ENCODE data around the gene SEC61A2.
A peak's percentile ranks its signal among the peaks of the same experiment; 100 is the strongest.
"Not testable (repeated sequence)": the region's sequence is repeated elsewhere in the genome, so short reads cannot be mapped to it uniquely, and the experiment has no call there.

Gene SEC61A2

DNA sequence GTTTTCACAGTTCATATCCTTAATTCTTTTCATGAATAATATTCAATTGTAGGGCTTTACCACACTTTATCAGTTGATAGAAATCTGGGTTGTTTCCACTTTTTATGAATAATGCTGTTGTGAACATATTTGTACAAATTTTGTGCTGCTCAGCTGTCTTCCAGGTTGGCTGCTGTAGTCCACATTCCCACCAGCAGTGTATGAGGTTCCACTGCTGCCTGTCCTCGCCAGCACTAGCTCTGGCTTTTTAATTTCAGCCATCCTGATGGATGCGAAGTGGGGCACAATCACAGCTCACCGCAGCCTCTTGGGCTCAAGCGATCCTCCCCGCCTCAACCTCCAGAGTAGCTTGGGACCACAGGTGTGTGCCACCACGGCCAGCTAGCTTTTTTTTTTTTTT lies 33.5 kb downstream of the SEC61A2 start:
- no peak for DNase-seq

DNA sequence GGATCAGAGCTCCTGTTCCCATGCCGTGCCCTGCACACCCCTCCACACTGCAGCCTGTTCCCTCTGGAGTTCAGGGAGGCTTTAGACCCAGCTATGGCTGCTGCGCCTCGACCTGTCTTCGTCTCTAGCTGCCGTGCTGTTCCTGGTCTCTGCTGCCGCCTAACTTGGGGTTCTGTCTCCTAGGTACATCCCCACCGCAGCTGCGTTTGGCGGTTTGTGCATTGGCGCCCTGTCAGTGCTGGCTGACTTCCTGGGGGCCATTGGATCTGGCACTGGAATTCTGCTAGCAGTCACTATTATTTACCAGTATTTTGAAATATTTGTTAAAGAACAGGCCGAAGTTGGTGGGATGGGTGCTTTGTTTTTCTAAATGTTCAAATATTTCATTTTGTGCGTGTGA lies 34.6 kb downstream of the SEC61A2 start:
- DNase-seq, result no peak

DNA sequence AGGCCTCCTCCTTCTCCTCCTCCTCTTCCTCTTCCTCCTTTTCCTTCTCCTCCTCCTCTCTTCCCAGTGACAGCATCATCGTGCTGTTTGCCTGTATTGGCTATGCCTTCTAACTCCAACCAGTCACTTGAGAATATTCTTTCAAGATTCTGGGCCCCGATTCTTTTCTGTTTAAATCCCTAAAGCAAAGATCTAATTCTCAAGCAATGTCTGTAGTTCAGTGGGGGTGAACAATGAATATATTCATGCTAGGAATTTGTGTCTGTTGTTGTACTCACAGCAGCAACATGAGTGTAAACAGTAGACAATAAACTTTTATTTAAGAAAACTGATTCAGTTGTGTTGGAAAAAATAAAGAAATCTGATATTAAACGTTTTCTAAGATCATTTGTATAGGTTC lies 35.6 kb downstream of the SEC61A2 start:
- no peak for DNase-seq

DNA sequence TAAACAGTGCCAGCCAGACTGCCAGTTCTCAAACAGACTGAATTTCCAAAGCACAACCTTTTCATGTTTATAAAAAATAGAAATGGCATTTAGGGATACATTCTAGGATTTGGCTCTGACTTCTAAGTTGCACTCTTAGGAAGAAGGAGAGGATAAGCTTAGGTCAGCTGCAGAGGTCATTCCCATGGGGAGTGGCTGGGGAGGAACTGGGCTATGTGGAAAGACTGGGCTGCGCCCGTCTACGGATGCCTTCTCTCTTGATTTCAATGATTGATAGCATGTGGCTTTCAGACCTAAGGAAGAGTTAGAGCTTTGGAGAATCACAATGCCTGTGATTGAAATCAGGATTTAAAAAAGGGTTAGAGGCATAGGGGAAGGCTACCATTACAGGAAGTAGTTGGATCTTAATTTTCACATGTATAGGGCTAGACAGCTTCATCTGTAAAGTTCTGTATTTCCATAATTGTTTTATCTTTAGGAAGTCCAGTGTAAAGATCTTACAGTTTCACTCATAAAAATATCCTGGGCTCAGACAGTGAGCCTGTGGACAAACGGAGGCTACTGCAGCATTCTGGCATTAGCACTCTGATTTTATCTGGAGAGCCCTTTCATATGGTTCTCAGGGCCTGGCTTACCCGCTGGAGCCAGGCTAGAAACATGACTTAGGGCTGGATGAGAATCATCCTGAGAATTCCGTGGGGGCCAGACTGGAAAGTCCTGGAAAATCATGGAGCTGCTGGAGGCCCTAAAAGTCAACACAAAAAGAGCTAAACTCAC lies 36.7 kb downstream of the SEC61A2 start:
- no peak for DNase-seq

DNA sequence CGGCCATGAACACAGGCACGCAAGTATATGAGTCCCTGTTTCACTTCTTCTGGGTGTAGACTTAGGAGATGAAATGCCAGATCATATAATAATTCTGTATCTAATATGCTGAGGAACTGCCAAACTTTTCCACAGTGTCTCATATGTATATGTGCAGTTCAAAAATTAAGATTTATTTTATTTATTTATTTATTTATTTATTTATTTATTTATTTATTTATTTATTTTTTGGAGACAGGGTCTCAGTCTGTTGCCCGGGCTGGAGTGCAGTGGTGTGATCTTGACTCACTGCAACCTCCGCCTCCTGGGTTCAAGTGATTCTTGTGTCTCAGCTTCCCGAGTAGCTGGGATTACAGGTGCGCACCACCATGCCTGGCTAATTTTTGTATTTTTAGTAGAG lies 42.0 kb downstream of the SEC61A2 start:
- DNase-seq, result not testable (repeated sequence)

DNA sequence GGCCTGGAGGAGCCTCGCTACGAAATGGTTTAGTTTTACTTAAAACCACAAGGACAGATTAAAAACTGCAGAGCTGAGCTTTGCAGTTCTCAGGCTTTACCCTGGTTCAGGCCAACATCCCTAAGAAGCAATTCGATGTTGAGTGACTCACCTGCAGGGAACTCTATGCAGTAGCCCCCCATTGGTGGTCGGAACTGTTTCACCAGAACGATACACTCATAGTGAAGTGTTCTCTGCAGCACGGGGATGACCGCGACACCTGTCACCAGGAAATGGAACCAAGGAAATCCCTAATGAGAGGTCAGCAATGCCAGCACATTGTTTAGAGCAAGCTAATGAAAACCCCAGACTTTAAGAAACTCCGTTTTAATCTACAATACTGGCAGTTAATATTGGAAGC lies 48.2 kb downstream of the SEC61A2 start:
- DNase-seq, result peak; percentile 5

DNA sequence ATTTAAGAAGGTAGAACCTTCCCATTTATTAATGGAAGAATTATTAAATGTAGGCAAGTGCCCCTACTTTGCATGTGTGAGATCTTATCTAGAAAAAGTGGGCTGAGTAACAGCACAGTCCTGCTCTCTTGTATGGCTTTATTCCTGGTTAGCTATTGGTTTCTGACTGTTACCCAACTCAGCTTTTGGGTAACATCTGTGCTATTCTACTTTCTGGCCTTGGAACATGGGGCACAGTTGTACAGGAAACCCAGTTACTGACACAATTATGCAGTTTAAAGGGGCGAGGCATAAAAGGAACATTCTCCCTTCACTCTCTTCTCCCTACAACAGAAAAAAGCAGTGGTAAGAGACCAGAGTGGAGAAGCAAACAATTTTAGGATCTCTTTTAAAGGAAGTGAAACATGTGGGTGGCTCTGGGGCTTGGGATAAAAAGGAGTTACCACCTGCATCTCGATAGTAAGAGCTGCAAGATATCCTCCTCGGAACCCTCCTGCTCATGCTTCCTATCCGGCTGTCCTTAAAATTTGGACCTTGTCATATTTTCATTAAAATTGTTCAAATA lies 50.2 kb downstream of the SEC61A2 start:
- no peak for DNase-seq

DNA sequence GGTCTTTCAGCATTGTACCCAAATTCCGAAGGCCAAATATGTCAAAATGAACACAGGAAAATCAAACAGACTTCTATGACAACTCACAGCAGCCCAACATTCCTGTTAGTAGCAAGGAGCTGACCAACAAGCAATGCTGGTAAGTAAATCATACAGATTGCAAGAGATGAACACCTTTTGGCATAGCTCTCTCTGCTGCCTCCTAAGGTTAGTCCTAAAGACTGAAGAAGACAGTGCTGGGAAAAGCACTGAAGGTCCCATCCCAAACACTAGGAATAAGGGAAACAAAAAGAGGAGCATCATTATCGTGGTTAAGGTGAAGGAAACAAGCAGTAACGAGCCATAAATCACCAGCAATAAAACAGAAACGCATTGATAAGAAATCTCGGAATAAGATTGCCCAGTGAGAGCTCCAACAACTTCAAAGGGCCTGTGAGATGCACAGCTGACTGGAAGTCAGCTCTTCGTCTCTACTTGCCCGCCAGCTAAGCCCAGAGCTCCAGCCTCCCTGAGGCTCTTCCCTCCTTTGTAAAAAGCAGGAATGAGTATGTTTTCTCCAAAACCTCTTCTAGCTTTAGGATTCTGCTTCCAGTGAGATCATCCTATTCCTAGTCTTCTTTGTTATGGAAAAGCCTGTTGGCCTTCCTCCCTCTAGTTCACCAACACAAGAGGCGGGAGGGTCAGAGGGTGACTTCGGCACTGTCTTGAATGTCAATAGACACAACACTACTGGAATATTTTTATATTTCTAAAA lies 50.9 kb downstream of the SEC61A2 start:
- no peak for DNase-seq

DNA sequence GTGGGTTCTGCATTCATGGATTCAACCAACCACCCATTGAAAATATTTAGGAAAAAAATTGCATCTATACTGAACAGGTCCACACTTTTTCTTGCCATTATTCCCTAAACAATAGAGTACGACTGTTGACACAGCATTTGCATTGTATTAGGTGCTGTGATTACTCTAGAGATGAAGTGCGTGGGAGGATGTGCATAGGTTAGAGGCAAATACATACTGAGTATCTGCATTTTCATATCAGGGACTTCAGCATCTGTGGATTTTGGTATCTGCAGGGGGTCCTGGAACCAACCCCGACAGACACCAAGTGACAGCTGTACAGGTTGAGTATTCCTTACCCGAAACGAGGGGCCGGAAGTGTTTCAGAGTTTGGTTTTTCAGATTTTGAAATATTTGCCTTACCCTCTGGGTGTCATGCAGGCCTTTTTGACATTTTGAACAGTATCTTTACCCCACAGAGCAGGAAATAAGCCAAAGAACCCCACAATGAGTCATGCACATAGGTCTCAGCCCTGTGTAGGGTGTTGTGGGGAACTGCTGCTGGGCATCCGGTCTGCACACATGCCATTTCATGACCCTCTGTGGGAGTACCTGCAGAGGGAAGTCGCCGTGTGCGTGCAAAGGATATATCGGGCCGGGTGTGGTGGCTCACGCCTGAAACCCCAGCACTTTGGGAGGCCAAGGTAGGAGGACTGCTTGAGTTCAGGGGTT lies 51.7 kb downstream of the SEC61A2 start:
- no peak for DNase-seq

DNA sequence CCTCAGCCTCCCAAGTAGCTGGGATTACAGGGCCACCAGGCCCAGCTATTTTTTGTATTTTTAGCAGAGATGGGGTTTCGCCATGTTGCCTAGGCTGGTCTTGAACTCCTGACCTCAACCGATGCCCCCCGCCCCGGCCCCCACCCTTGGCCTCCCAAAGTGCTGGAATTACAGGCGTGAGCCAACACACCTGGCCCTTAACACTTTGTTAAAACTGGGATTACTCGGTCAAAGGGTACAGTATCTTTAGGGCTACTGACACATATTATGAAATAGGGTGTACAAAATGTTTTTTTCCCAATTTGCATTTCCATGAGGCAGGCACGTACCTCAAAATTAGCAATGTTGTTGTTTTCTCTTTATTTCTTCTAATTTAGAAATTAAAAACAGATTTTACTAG lies 54.7 kb downstream of the SEC61A2 start:
- no peak for DNase-seq

DNA sequence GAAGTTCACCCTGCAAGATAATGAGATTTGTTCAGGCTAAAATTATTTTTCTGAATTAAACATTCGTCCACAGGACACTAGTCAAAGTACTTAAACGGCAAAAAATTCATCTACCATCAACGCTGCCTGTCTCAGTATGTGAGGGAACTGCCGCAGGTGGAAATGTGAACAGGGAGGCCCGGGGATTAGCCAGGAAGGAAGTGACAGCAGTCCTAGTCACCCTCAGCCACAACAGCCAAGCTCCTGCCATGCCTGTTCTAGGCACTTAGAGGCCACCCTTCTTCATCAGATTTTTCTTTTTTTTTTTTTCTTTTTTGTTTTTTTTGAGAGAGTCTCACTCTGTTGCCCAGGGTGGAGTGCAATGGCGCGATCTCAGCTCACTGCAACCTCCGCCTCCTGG lies 56.8 kb downstream of the SEC61A2 start:
- no peak for DNase-seq

DNA sequence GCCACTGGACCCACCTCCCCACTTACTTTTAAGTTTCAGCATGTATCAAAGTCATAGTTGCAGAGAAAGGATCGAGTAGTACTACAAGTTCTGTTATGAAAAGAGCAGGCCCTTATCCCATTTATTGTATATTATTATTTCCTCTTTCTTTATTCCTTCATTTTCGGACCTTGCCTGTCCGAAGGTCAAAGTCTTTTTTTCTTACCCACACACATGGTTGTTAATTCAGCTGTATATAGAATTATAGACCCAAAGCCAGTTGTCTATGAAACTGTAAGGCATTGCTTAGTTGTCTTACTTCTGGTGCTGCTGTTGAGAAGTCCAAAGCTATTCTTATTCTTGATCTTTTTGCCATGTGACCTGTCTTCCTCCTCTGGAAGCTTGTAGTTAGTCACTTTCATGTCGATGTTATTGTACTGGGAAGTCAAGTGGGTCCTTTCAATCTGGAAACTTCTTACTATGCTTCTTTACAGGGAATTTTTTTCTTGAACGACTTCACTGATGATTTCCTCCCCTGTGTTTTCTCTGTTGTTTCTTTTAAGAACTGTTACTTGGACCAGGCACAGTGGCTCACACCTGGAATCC lies 57.9 kb downstream of the SEC61A2 start:
- DNase-seq, result no peak

DNA sequence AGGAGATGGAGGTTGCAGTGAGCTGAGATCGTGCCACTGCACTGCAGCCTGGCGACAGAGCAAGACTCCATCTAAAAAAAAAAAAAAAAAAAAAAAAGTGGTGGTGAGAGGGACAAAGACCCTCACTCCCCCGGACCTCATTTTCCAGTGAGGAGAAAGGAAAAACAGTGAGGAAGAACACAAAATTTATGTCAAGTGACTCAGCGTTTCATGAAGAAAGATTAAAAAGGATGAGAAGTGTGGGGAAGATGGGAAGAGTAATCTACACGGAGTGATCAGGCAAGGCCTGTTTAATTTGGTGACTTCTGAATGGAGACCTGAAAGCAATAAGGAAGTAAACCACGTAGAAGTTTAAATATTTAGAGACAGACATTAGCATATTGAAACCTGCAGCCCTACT lies 59.2 kb downstream of the SEC61A2 start:
- no peak for DNase-seq

DNA sequence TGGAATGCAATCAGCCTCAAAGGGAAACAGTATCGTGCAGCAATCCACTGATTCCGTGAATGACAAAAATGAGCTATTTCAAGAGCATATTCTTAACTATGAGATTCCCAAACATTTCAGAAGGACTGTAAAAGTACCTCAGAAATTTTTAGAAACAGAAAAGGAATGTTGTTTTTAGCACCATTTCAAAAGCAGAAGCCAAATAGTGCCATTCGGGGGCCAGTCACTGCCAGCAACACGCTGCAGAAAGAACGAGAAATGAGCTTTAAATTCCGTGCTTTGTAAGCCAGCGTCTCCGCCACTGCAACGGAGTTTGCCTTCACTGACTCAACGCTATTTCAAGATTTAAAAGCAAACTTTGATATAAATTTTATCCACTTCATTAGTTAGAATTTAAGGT lies 59.9 kb downstream of the SEC61A2 start:
- DNase-seq, result no peak

DNA sequence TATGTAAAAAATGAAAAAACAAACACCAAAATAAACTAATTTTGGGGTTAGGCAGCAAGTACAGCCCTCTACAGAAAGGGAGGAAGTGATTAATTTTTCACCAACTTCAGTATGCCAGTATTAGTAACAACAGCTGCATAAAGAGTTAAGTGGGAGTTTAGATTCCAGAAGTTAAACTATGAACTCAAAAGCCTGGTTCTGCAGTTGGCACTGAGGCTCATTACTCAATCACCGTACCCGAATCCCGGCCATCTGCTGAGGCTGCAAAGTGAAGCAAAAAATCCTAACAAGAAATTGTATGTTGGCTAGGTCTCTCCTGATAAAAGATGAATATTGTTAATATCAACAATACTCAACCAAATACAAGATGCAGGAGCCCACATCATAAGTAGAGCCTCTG lies 62.2 kb downstream of the SEC61A2 start:
- DNase-seq, result no peak

DNA sequence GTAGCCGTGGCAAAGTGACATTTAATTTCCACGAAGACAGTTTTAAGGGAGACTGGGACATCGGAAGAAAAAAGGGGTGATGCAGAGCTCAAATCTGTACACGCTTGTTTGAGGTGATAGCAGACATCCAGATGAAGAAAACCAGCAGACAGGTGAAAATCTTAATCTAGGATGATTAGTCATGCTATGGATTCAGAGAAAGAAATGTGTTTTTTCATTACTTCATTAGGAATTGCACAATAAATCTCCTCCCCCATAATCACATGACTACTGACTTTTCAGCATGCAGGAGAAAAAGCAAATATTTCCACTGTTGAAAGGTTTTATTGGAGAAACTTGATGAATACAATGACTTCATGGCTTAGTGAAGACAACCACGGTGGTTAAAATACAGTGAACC lies 63.7 kb downstream of the SEC61A2 start:
- peak; percentile 24 for DNase-seq

DNA sequence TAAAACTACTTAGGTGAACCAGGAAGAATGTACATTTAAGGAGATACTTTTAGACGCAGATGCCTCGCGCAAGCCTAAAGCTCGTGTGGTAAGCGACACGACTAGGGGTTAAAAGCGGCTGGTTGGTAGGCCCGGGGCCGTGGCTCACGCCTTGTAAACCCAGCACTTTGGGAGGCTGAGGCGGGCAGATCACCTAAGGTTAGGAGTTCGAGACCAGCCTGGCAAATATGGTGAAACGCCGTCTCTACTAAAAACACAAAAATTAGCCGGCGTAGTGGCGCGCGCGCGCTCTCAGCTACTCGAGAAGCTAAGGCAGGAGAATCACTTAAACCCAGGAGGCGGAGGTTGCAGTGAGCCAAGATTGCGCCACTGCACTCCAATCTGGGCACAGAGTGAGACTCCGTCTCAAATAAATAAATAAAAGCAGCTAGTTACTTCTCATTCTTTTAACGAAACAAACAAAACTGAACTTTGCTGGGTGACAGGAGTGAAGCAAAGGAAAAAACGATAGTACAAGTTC lies 65.3 kb downstream of the SEC61A2 start:
- peak; percentile 61 for DNase-seq

DNA sequence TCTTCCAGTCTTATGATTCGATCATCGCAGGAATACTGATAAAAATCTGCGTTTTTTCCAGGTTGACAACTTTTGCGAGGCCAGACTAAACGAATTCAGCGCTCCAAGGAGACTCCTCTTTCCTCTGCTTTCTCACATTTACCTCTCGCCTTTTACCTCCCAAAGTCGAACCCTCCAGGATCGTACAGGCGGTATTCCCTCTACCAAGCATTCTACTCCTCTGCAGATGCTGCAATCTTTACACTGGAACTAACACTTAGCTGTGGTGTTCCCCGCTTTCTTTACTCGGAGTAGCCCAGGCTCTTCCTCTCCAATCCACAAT lies 65.8 kb downstream of the SEC61A2 start:
- DNase-seq, result no peak

DNA sequence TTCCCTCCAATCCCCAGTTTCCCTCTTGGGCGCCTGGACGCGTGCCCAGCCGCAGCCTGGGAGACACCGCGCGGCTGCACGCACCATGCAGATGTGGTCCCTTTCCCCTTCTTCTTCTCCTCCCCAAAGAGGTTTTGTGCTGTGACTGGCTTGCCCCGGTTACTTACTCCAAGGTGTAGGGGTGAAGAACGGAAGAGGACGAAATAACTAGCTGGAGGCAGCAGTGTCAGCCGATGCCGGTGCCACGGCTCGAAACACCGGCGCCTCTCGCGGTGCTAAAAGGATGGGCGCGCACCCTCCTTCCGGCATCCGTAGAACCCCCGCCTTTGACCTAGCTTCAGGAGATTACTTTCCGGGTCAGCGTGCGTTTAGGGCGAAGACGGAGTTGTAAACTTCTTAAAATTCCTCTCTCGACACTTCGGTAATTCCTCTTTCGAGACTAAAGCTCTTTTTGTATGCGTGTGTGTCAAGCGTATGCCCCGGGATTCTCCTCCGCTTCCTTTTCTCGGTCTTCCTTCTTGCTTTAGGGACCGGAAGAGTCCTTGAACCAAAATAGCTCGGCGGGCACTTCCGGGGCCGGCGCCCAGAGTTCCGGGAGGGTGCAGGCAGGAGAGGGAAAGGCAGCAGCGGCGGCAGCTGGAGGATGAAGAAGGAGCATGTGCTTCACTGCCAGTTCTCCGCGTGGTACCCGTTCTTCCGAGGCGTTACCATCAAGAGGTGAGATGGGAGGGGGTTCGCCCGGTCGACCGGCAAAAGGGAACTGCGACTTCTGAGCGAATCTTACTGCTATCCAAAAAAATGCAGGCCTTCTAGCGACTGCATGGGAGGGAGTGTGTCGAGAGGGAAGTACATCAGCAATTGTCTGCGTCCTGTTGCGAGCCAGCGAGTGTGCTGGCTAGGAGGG lies 66.4 kb downstream of the SEC61A2 start, which contains the start of the genes CDC123 and NUDT5:
Gene CDC123 (plus strand): TSS at position 586 of the 904 bp plus-strand sequence. CDS start 58 bp downstream, at position 644.
Gene NUDT5 (minus strand): TSS at position 289 of the 904 bp plus-strand sequence. CDS start 9,600 bp downstream, outside the sequence.
- DNase-seq, result peak; percentile 87

DNA sequence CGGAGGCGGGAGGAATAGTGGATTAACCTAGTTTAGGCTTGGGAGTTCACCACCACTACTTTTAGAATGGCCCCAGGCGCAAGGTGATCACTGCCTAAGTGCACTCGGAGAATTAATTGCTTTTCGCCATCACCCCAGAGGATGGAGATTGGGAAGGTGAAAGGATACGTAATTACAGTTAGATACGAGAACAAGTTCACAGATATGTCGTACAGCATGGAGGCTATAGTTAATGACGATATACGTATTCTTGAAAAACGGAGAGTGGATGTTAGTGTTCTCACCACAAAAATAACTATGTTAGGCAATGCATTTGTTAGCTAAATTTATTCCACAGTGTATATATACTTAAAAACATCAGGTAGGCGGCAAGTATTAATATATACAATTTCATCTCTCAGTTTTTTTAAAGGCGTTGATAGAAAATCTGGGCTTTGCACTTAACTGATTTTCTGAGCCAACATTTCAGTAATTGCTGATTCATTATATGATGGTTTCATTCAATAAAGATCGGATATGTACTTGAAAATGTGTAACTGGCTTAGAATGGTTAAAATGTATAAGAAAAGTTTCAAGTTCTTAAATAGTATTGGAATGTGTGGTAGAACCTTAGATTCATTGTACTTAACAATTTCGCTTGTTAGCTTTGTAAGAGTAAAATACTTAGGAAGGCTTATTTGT lies 67.2 kb downstream of the SEC61A2 start:
- DNase-seq, result no peak

DNA sequence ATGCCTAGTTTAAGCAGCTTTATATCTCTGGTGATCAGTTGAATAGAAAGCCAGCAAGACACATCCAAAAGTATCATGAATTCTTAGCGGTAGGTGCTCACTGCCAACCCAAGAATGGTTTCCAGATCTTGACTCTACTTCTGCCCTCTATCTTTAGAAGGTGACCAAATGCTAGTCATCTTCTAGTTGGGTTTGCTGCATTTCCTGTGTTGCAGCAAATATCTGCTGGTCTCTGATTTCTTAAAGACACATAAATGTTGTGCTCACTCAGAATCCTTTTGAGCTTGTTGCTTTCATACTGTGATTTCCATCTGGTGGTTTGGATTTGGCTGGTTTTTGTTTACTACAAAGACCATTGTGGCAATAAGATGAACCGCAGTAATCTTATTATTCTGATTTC lies 68.7 kb downstream of the SEC61A2 start:
- DNase-seq, result no peak

Measured in fibroblast of upper back skin (primary cell).